Lower leg skin (tissue), 3 donors: ENCODE data around the gene TGFBR2.

Experiments
- CTCF ChIP-seq, 3 donors: fragments of 450-650 bp; IDR thresholded peaks; one replicate each; pipeline ENCODE4 v1.5.1; 2016; ENCODE audit warnings: antibody characterized with exemption in 3 of 3, mild to moderate bottlenecking in 3 of 3, moderate library complexity in 2 of 3
- POLR2A ChIP-seq, 2 donors: fragments of 450-650 bp; IDR thresholded peaks; one replicate each; pipeline ENCODE4 v1.6.1; 2016 to 2017; ENCODE audit warnings: antibody characterized with exemption in 2 of 2, mild to moderate bottlenecking in 1 of 2, moderate library complexity in 1 of 2

- TF ChIP-seq CTCF (IDR thresholded peaks at IDR 0.05), result no peak
- no peak for TF ChIP-seq POLR2A (IDR thresholded peaks at IDR 0.05)
These were observed 31.2 kb downstream of the TGFBR2 start for GRCh38 chr3:30637310-30638219.
